ENCODE data around the gene NF2.

DNA sequence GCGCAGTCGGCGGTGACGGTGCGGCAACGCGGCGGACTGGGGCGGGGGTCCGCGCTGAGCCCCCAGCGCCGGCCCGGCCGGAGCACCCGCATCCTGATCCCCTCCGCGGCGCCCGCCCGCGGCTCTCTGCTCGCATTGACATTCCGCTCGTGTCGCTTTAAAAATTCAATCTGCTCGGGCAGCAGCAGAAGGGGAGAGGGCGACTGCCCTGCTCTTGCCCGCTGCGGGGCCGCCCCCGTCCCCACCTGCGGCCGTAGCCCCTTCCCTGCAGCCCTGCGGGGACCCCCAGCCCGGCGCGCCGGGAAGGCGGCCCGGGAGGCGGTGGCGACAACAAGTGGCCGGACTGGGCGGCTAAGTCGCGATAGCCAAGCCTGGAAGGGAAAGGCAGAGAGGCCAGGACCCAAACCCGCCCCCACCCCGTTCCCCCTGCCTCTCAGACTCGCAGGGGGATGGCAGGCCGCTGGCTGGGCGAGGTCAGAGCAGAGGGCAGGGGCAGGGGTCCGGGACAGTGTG, 117.4 kb downstream of the NF2 start:
- TF ChIP-seq, protein P1, sequence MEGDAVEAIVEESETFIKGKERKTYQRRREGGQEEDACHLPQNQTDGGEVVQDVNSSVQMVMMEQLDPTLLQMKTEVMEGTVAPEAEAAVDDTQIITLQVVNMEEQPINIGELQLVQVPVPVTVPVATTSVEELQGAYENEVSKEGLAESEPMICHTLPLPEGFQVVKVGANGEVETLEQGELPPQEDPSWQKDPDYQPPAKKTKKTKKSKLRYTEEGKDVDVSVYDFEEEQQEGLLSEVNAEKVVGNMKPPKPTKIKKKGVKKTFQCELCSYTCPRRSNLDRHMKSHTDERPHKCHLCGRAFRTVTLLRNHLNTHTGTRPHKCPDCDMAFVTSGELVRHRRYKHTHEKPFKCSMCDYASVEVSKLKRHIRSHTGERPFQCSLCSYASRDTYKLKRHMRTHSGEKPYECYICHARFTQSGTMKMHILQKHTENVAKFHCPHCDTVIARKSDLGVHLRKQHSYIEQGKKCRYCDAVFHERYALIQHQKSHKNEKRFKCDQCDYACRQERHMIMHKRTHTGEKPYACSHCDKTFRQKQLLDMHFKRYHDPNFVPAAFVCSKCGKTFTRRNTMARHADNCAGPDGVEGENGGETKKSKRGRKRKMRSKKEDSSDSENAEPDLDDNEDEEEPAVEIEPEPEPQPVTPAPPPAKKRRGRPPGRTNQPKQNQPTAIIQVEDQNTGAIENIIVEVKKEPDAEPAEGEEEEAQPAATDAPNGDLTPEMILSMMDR (IDR thresholded peaks at IDR 0.05) = no peak
- no peak for TF ChIP-seq SIN3A (IDR thresholded peaks at IDR 0.05; ENCODE audit: borderline replicate concordance, insufficient read depth, low read depth, low read length)
- TF ChIP-seq, protein P2, sequence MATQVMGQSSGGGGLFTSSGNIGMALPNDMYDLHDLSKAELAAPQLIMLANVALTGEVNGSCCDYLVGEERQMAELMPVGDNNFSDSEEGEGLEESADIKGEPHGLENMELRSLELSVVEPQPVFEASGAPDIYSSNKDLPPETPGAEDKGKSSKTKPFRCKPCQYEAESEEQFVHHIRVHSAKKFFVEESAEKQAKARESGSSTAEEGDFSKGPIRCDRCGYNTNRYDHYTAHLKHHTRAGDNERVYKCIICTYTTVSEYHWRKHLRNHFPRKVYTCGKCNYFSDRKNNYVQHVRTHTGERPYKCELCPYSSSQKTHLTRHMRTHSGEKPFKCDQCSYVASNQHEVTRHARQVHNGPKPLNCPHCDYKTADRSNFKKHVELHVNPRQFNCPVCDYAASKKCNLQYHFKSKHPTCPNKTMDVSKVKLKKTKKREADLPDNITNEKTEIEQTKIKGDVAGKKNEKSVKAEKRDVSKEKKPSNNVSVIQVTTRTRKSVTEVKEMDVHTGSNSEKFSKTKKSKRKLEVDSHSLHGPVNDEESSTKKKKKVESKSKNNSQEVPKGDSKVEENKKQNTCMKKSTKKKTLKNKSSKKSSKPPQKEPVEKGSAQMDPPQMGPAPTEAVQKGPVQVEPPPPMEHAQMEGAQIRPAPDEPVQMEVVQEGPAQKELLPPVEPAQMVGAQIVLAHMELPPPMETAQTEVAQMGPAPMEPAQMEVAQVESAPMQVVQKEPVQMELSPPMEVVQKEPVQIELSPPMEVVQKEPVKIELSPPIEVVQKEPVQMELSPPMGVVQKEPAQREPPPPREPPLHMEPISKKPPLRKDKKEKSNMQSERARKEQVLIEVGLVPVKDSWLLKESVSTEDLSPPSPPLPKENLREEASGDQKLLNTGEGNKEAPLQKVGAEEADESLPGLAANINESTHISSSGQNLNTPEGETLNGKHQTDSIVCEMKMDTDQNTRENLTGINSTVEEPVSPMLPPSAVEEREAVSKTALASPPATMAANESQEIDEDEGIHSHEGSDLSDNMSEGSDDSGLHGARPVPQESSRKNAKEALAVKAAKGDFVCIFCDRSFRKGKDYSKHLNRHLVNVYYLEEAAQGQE (IDR thresholded peaks at IDR 0.05; ENCODE audit: insufficient read depth in 1 of 2, low read depth in 2 of 2, low read length in 1 of 2) = no peak
- TF ChIP-seq POLR2AphosphoS5 (IDR thresholded peaks at IDR 0.05; ENCODE audit: low read depth, low read length) = no peak
- TF ChIP-seq TCF7L2 (IDR thresholded peaks at IDR 0.05; ENCODE audit: low read depth, low read length) = no peak
